ENCODE results near the gene ARPIN. TPM values are rescaled to one million over a fixed set of nuclear protein-coding genes. Genes with fewer than 3 reads are reported as not detected.

The ARPIN gene
- total RNA-seq, 2 donors from 2014 or later, result 19.5 to 21.4 TPM

DNA sequence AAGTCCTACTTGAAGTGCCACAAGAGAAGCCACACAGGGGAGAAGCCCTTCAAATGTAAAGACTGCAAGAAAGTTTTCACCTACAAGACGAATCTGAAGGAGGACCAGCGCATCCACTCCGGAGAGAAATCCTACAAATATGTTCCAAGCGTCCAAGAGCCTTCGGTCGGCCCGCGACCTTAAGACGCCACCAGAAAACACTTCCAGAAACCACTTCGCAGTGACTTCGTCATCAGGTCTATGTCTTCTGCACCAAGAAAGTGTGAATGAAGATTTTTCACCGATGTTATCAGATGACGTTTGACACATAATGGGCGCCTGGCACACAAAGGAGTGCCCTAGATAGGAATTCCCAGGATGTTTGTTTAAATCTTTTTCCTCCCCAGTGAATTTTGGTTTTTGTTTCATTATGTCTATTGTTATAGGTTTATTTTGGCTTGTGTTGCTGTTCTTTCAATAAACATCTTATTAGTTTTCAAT, 24.1 kb upstream of the ARPIN start:
- TF ChIP-seq, protein P1, sequence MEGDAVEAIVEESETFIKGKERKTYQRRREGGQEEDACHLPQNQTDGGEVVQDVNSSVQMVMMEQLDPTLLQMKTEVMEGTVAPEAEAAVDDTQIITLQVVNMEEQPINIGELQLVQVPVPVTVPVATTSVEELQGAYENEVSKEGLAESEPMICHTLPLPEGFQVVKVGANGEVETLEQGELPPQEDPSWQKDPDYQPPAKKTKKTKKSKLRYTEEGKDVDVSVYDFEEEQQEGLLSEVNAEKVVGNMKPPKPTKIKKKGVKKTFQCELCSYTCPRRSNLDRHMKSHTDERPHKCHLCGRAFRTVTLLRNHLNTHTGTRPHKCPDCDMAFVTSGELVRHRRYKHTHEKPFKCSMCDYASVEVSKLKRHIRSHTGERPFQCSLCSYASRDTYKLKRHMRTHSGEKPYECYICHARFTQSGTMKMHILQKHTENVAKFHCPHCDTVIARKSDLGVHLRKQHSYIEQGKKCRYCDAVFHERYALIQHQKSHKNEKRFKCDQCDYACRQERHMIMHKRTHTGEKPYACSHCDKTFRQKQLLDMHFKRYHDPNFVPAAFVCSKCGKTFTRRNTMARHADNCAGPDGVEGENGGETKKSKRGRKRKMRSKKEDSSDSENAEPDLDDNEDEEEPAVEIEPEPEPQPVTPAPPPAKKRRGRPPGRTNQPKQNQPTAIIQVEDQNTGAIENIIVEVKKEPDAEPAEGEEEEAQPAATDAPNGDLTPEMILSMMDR (IDR thresholded peaks at IDR 0.05), result no peak
- DNase-seq (ENCODE audit: low spot score), result no peak

DNA sequence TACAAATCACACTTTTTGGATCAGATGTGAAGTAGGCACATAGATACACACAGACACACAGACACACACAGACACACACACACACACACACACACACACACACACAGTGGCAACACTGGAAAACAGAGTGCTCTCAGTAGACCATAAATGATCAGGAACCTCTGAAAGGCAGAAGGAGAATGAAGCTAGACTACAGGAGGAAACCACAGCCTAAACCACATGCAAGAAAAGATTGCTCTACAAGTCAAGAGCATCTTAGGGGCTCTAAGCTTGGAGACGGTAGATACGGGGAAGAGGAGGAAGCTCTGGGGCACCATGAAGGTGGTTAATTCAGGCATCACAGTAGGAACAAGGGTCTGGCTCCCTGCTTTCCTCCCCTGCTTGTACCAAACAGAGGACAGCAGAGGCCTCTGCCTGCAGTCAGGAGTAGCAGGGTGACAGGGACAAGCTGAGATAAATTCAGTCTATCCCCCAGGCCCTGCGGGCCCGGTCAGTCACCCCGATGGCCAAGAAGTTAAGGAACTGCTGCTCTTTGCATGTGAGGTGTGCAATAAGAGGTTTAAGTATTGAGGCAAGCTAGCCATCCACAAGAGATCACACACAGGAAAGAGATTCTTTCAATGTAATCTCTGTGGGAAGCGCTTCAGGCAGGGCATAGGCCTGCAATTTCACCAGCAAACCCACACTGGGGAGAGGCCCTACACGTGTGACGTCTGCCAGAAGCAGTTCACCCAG, 23.5 kb upstream of the ARPIN start:
- no peaks in the 10 kb centered on the region for H3K9me3 ChIP-seq
- H3K27me3 ChIP-seq (replicated peaks; ENCODE audit: insufficient read depth), result no peaks in the 10 kb centered on the region
- H3K4me1 ChIP-seq (ENCODE audit: control insufficient read depth in 1 of 2, low read depth in 2 of 2), result no peaks in the 10 kb centered on the region
- ATAC-seq (ENCODE audit: insufficient number of reproducible peaks, low FRiP score, low read depth) (no peak), DNase-seq (ENCODE audit: low spot score) (no peak)
- H3K4me3 ChIP-seq, result no peak overlapping the region
- TF ChIP-seq, protein P1 (IDR thresholded peaks at IDR 0.05), result no peak
- H3K36me3 ChIP-seq, result no peaks in the 10 kb centered on the region
- H3K27ac ChIP-seq, result no peak overlapping the region

More for the DNA sequence above, 24.1 kb upstream of the ARPIN start:
- Histone ChIP-seq H3K27me3 (replicated peaks; ENCODE audit: insufficient read depth) (no peaks in the 10 kb centered on the region), H3K9me3 (no peaks in the 10 kb centered on the region), H3K4me1 (ENCODE audit: control insufficient read depth in 1 of 2, low read depth in 2 of 2) (no peaks in the 10 kb centered on the region), H3K4me3 (no peak overlapping the region), H3K36me3 (no peaks in the 10 kb centered on the region), H3K27ac (no peak overlapping the region)
- no peak for ATAC-seq (ENCODE audit: insufficient number of reproducible peaks, low FRiP score, low read depth)

DNA sequence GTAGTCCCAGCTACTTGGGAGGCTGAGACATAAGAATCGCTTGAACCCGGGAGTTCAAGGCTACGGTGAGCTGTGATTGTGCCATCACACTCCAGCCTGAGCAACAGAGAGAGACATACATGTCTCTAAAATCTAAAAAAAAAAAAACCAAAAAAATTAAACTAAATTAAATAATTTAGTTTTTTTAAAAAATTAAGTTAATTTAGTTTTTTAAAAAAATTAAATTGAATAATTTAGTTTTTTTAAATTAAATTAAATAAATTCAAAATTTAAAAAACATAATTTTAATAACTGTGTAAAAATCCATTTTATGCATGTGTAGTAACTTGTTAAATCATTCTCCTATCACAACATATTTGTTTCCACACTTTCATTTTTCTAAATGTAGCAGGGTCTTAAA, 20.1 kb upstream of the ARPIN start:
- TF ChIP-seq, protein P1 (IDR thresholded peaks at IDR 0.05), result no peak
- Histone ChIP-seq H3K4me3 (no peak overlapping the region), H3K9me3 (no peaks in the 10 kb centered on the region), H3K4me1 (ENCODE audit: control insufficient read depth in 1 of 2, low read depth in 2 of 2) (no peaks in the 10 kb centered on the region), H3K36me3 (no peaks in the 10 kb centered on the region), H3K27ac (no peak overlapping the region), H3K27me3 (replicated peaks; ENCODE audit: insufficient read depth) (no peaks in the 10 kb centered on the region)
- ATAC-seq (ENCODE audit: insufficient number of reproducible peaks, low FRiP score, low read depth), result no peak
- no peak for DNase-seq (ENCODE audit: low spot score)

DNA sequence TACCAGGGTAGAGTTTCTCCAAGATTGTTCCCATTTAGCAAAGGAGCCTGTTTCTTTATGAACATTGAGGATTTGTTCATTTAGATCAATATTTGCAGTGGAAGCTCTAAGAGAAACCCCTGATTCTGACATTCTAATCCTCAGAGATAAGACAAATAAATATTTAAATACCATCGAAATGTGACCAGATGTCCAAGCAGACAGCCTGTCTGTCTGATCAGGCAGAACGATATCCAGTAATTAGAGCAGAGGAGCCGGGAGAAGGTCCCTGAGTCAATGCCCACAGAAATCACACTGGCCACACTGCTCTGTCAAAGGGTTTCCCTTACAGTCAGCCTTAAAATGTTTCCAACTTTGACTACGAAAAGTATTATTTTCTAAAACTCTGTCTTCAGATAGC, 15.7 kb upstream of the ARPIN start:
- no peaks in the 10 kb centered on the region for H3K9me3 ChIP-seq
- DNase-seq (ENCODE audit: low spot score) (no peak), ATAC-seq (ENCODE audit: insufficient number of reproducible peaks, low FRiP score, low read depth) (no peak)
- no peaks in the 10 kb centered on the region for H3K27me3 ChIP-seq (replicated peaks; ENCODE audit: insufficient read depth)
- no peak overlapping the region for H3K4me3 ChIP-seq
- no peaks in the 10 kb centered on the region for H3K4me1 ChIP-seq (ENCODE audit: control insufficient read depth in 1 of 2, low read depth in 2 of 2)
- H3K36me3 ChIP-seq, result no peaks in the 10 kb centered on the region
- no peak overlapping the region for H3K27ac ChIP-seq
- TF ChIP-seq, protein P1 (IDR thresholded peaks at IDR 0.05), result no peak

DNA sequence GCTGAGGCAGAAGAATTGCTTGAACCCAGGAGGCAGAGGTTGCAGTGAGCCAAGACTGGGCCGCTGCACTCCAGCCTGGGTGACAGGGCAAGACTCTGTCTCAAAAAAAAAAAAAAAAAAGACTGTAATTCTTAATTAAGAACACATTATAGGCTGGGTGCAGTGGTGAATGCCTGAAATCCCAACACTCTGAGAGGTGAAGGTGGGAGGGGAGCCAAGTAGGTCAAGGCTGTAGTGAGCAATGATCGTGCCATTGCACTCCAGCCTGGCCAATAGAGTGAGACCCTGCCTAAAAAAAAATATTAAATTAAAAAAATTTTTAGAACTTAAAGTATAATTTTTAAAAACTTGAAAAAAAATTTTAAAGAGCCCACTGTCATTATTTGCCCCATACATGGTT, 13.4 kb upstream of the ARPIN start:
- Histone ChIP-seq H3K9me3 (no peaks in the 10 kb centered on the region), H3K27ac (no peak overlapping the region), H3K36me3 (no peaks in the 10 kb centered on the region), H3K27me3 (replicated peaks; ENCODE audit: insufficient read depth) (no peaks in the 10 kb centered on the region), H3K4me1 (ENCODE audit: control insufficient read depth in 1 of 2, low read depth in 2 of 2) (no peaks in the 10 kb centered on the region), H3K4me3 (no peak overlapping the region)
- TF ChIP-seq, protein P1 (IDR thresholded peaks at IDR 0.05), result no peak
- ATAC-seq (ENCODE audit: insufficient number of reproducible peaks, low FRiP score, low read depth) (no peak), DNase-seq (ENCODE audit: low spot score) (no peak)

All from thoracic aorta (tissue), 2 donors.